A673 (cell line): ENCODE data around the gene BAIAP2L2. TPM values are rescaled to one million over a fixed set of nuclear protein-coding genes. Genes with fewer than 3 reads are reported as not detected.

ENCODE experiments used
- BruUV-seq: library from RNA; stranded (reverse); fragments of 400-500 nt; replicated peaks from 2 replicates; lab custom pipeline; 2021; lab: Mats Ljungman, UMichigan
- CTCF ChIA-PET: fragments of 300-600 bp; sonication (Branson Sonifier 250); formaldehyde crosslinking; loops from one replicate; lab custom pipeline; 2022; ENCODE audit warnings: antibody characterized with exemption; lab: Charles Lee
- POLR2A ChIA-PET: fragments of 300-600 bp; sonication (Branson Sonifier 250); formaldehyde crosslinking; loops from one replicate; lab custom pipeline; 2022; ENCODE audit warnings: antibody characterized with exemption; ENCODE audit not compliant: low non-redundant PET; lab: Charles Lee
- DNase-seq: peaks from one replicate; pipeline ENCODE4 v3.0.0-alpha.2; 2015; ENCODE audit warnings: low spot score
- H3K27ac ChIP-seq: fragments of 200-600 bp; sonication (generic); 2 replicates; pipeline ENCODE4 v1.5.1; 2016; ENCODE audit warnings: mixed run types, low read depth, mild to moderate bottlenecking, mixed read lengths, antibody characterized with exemption, low read length; ENCODE audit not compliant: poor library complexity, severe bottlenecking
- H3K27me3 ChIP-seq: fragments of 200-600 bp; sonication (generic); replicated peaks from 2 replicates; pipeline ENCODE4 v1.6.1; 2017; ENCODE audit warnings: mixed run types, low read depth, mild to moderate bottlenecking, mixed read lengths, antibody characterized with exemption, low read length; ENCODE audit not compliant: insufficient read depth, poor library complexity
- H3K36me3 ChIP-seq: fragments of 200-600 bp; sonication (generic); 2 replicates; pipeline ENCODE4 v1.6.1; 2016; ENCODE audit warnings: mixed run types, mild to moderate bottlenecking, mixed read lengths, antibody characterized with exemption, low read length; ENCODE audit not compliant: insufficient read depth, poor library complexity, severe bottlenecking
- H3K4me1 ChIP-seq: fragments of 200-600 bp; sonication (generic); 2 replicates; pipeline ENCODE4 v1.6.1; 2017; ENCODE audit warnings: mixed run types, mild to moderate bottlenecking, mixed read lengths, antibody characterized with exemption, low read length; ENCODE audit not compliant: insufficient read depth, poor library complexity, severe bottlenecking
- H3K4me3 ChIP-seq: fragments of 200-600 bp; sonication (generic); 2 replicates; pipeline ENCODE4 v1.5.1; 2016; ENCODE audit warnings: low read depth, mixed run types, mild to moderate bottlenecking, mixed read lengths, low read length; ENCODE audit not compliant: poor library complexity, severe bottlenecking
- H3K9me3 ChIP-seq: fragments of 200-600 bp; sonication (generic); 2 replicates; pipeline ENCODE4 v1.6.1; 2016; ENCODE audit warnings: mixed run types, low read depth, mild to moderate bottlenecking, mixed read lengths, antibody characterized with exemption, low read length; ENCODE audit not compliant: poor library complexity, severe bottlenecking
- EZH2 ChIP-seq: fragments of 200-600 bp; sonication (generic); IDR thresholded peaks from 2 replicates; pipeline ENCODE4 v1.6.1; 2017; ENCODE audit warnings: borderline replicate concordance, low read depth, mild to moderate bottlenecking, mixed read lengths, antibody characterized with exemption, low read length; ENCODE audit not compliant: poor library complexity, severe bottlenecking
- intact Hi-C: fragments of 100-400 bp; cut with micrococcal nuclease; formaldehyde crosslinking; loops from one replicate; pipeline ENCODE4 v1.10.0; 2022; ENCODE audit not compliant: unreplicated experiment
- total RNA-seq: library from RNA; stranded (reverse); gene quantifications from 2 replicates; pipeline ENCODE4 v1.2.3, GENCODE V29; 2021
- TF ChIP-seq, protein P1 (sequence below): fragments of 300-800, 200-600 bp; sonication (generic); conservative IDR thresholded peaks from 2 replicates; pipeline ENCODE4 v1.5.1; 2017; ENCODE audit warnings: low read depth, mild to moderate bottlenecking, antibody characterized with exemption, low read length, moderate library complexity, mixed read lengths

Gene BAIAP2L2
- total RNA-seq, 1 experiment from 2014 or later, result 2.5 TPM

DNA sequence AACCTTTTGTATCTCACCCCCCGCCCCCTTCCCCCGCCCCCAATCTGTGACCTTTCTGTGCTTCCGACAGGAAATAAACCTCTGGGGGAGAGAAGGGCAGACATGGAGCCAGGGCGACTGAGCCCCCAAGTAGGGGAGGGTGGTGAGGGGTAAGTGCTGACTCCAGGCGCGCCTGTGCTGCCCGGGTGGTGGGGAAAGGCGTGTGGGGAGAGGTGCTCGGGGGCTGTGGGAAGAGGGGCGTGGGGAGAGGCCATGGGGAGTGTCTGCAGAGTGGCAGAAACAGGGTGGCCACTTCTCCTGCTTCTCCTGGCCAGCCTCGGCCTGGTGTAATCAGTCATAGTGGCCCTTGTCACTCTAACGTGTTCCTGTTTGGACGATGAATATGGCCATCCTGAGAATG is 34.5 kb downstream of the BAIAP2L2 start:
- POLR2A ChIA-PET, result no interaction called here
- CTCF ChIA-PET, result no interaction called here
- Histone ChIP-seq H3K27me3 (peaks cover 8% of the 10 kb centered on the region), H3K36me3 (no peaks in the 10 kb centered on the region), H3K4me3 (no peak overlapping the region), H3K27ac (no peak overlapping the region), H3K4me1 (peaks cover 2% of the 10 kb centered on the region), H3K9me3 (no peaks in the 10 kb centered on the region)
- no peak for DNase-seq
- intact Hi-C loops, result no loop called here
- no peak for TF ChIP-seq EZH2
- TF ChIP-seq, protein P1, sequence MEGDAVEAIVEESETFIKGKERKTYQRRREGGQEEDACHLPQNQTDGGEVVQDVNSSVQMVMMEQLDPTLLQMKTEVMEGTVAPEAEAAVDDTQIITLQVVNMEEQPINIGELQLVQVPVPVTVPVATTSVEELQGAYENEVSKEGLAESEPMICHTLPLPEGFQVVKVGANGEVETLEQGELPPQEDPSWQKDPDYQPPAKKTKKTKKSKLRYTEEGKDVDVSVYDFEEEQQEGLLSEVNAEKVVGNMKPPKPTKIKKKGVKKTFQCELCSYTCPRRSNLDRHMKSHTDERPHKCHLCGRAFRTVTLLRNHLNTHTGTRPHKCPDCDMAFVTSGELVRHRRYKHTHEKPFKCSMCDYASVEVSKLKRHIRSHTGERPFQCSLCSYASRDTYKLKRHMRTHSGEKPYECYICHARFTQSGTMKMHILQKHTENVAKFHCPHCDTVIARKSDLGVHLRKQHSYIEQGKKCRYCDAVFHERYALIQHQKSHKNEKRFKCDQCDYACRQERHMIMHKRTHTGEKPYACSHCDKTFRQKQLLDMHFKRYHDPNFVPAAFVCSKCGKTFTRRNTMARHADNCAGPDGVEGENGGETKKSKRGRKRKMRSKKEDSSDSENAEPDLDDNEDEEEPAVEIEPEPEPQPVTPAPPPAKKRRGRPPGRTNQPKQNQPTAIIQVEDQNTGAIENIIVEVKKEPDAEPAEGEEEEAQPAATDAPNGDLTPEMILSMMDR, result no peak
- BruUV-seq, result no TSS peak

DNA sequence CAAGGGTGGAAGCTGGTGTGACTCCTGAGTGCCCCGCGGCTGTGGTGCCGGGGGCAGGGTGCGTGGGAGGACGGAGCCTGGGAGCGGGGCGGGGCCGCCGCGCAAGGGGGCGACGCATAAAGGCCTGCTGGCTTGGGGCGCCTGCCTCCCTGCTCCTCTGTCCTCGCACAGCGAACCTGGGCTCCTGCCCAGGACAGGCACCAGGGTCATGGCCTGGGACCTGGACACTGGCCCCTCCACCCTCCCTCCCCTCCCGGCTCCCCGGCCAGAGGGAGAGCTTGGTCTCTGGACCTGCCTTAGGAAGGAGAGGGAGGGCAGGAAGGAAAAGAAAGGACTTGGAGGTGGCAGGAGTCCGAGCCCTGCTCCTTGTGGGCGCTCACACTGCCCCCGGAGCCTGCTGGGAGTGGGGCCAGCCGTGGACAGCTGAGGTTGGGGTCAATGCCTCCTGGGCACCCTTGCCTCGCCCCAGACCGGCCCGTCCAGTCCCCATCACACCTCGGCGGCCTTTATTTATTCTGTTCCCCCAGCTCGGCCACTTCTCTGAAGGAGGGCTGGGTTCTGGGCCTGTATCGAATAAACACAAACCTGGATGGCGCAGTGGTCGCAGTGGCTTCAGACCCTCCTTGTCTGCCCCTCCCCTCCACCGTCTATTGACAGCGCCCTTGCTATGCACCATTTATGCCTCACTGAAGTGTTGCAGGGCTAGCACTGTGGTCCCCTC is 35.2 kb downstream of the BAIAP2L2 start:
- ChIA-PET CTCF (no interaction called here), POLR2A (no interaction called here)
- H3K4me1 ChIP-seq, result no peaks in the 10 kb centered on the region
- no peaks in the 10 kb centered on the region for H3K36me3 ChIP-seq
- no TSS peak for BruUV-seq
- H3K4me3 ChIP-seq, result no peak overlapping the region
- H3K27ac ChIP-seq, result no peak overlapping the region
- peaks cover under 1% of the 10 kb centered on the region for H3K27me3 ChIP-seq
- intact Hi-C loops, result no loop called here
- no peak for DNase-seq
- TF ChIP-seq EZH2, result no peak
- TF ChIP-seq, protein P1, result no peak
- no peaks in the 10 kb centered on the region for H3K9me3 ChIP-seq

- POLR2A ChIA-PET, result no interaction called here
Measured at GRCh38 chr22:38074181-38075104, 36.0 kb downstream of the BAIAP2L2 start.

More at GRCh38 chr22:38074181-38075104, 36.0 kb downstream of the BAIAP2L2 start:
- Histone ChIP-seq H3K27me3 (no peaks in the 10 kb centered on the region), H3K4me3 (no peak overlapping the region), H3K27ac (no peak overlapping the region), H3K36me3 (no peaks in the 10 kb centered on the region), H3K9me3 (no peaks in the 10 kb centered on the region), H3K4me1 (no peaks in the 10 kb centered on the region)
- TF ChIP-seq EZH2, result no peak
- TF ChIP-seq, protein P1, result no peak
- intact Hi-C loops, result no loop called here
- no TSS peak for BruUV-seq
- no peak for DNase-seq
- CTCF ChIA-PET, result no interaction called here
